Caco-2 (cell line): Measurements from ENCODE around the gene GID8. TPM values are rescaled to one million over a fixed set of nuclear protein-coding genes. Genes with fewer than 3 reads are reported as not detected.

Experiments
- BruUV-seq: library from RNA; stranded (reverse); fragments of 400-500 nt; replicated peaks from 2 replicates; lab custom pipeline; 2021; lab: Mats Ljungman, UMichigan
- CTCF ChIA-PET: fragments of 300-600 bp; sonication (Branson Sonifier 250); formaldehyde crosslinking; loops from one replicate; lab custom pipeline; 2022; ENCODE audit warnings: antibody characterized with exemption; lab: Charles Lee
- POLR2A ChIA-PET: fragments of 300-600 bp; sonication (Branson Sonifier 250); formaldehyde crosslinking; loops from one replicate; lab custom pipeline; 2022; ENCODE audit warnings: antibody characterized with exemption; lab: Charles Lee
- DNase-seq, 2 experiments: peaks; one replicate each; pipeline versions ENCODE4 v3.0.0 to v3.0.0-alpha.2; 2020 to 2022
- H3K27me3 ChIP-seq: replicated peaks from 2 replicates; pipeline ENCODE4 v1.6.0; 2011; ENCODE audit warnings: low read length; ENCODE audit not compliant: control insufficient read depth, insufficient read depth
- H3K36me3 ChIP-seq: 2 replicates; pipeline ENCODE4 v1.5.1; 2011; ENCODE audit warnings: low read length; ENCODE audit not compliant: control insufficient read depth, insufficient read depth
- H3K4me1 ChIP-seq: fragments of 250-450 bp; sonication (Bioruptor Pico); 2 replicates; pipeline ENCODE4 v1.5.1; 2020; ENCODE audit warnings: mild to moderate bottlenecking
- H3K4me3 ChIP-seq: 2 replicates; pipeline ENCODE4 v1.5.1; 2011; ENCODE audit warnings: low read depth, mild to moderate bottlenecking, control low read depth, low read length
- H3K9me3 ChIP-seq: fragments of 250-450 bp; sonication (Bioruptor Pico); 2 replicates; pipeline ENCODE4 v1.5.1; 2020; ENCODE audit warnings: mild to moderate bottlenecking, moderate library complexity
- H3K27ac Mint-ChIP-seq: one replicate; pipeline ENCODE4 v1.8.0; 2022; ENCODE audit warnings: mixed read lengths; ENCODE audit not compliant: unreplicated experiment
- H3K27me3 Mint-ChIP-seq: one replicate; pipeline ENCODE4 v1.8.0; 2022; ENCODE audit warnings: mixed read lengths; ENCODE audit not compliant: insufficient read depth, unreplicated experiment
- H3K36me3 Mint-ChIP-seq: one replicate; pipeline ENCODE4 v1.8.0; 2022; ENCODE audit warnings: mild to moderate bottlenecking, mixed read lengths; ENCODE audit not compliant: insufficient read depth, unreplicated experiment
- H3K4me1 Mint-ChIP-seq: one replicate; pipeline ENCODE4 v1.8.0; 2022; ENCODE audit warnings: low read depth, mixed read lengths; ENCODE audit not compliant: unreplicated experiment
- H3K4me3 Mint-ChIP-seq: one replicate; pipeline ENCODE4 v1.8.0; 2022; ENCODE audit warnings: mild to moderate bottlenecking, moderate library complexity, mixed read lengths; ENCODE audit not compliant: unreplicated experiment
- H3K9me3 Mint-ChIP-seq: one replicate; pipeline ENCODE4 v1.8.0; 2022; ENCODE audit warnings: mixed read lengths; ENCODE audit not compliant: unreplicated experiment
- intact Hi-C: fragments of 100-400 bp; cut with micrococcal nuclease; formaldehyde crosslinking; loops from one replicate; pipeline ENCODE4 v1.10.0; 2022; ENCODE audit not compliant: unreplicated experiment
- total RNA-seq: library from RNA; stranded (reverse); gene quantifications from 2 replicates; pipeline ENCODE4 v1.2.3, GENCODE V29; 2022
- TF ChIP-seq, protein P1 (sequence below), 2 experiments: fragments of 200-600 bp in 1 of 2; IDR thresholded peaks; 1 replicate in 1 of 2; 2 replicates in 1 of 2; pipeline versions ENCODE4 v1.5.1 to v1.8.0; 2011 to 2022; ENCODE audit warnings: antibody characterized with exemption in 1 of 2, control low read depth in 1 of 2, inconsistent platforms in 1 of 2, low read depth in 1 of 2, low read length in 1 of 2, mild to moderate bottlenecking in 1 of 2, moderate library complexity in 1 of 2; ENCODE audit not compliant: insufficient read depth in 1 of 2, severe bottlenecking in 1 of 2, unreplicated experiment in 1 of 2

The GID8 gene
- total RNA-seq, 1 experiment from 2014 or later = 133 TPM

DNA sequence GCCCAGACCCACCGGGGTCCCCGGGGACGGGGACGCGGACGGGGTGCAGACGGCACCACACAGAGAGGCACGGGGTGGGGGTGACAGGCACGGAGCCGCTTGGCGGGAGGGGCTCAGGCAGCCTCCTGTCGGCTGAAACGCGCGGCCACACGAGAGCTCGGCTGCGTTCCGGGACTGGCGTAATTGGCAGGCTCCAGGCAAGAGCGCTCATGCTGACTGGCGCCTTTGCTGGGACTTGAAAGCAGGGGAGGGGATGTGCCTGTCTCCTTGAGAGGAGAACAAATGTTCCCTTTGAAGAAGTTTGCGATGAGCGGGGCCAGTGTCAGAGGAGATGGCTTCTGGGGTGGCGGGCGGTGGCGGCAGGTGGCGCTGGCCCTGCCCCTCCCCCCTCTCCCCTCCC, 43.0 kb downstream of the GID8 start:
- Histone ChIP-seq H3K4me1 (no peaks in the 10 kb centered on the region), H3K36me3 (no peaks in the 10 kb centered on the region), H3K4me3 (no peak overlapping the region), H3K27me3 (no peaks in the 10 kb centered on the region), H3K9me3 (no peaks in the 10 kb centered on the region)
- TF ChIP-seq, protein P1, sequence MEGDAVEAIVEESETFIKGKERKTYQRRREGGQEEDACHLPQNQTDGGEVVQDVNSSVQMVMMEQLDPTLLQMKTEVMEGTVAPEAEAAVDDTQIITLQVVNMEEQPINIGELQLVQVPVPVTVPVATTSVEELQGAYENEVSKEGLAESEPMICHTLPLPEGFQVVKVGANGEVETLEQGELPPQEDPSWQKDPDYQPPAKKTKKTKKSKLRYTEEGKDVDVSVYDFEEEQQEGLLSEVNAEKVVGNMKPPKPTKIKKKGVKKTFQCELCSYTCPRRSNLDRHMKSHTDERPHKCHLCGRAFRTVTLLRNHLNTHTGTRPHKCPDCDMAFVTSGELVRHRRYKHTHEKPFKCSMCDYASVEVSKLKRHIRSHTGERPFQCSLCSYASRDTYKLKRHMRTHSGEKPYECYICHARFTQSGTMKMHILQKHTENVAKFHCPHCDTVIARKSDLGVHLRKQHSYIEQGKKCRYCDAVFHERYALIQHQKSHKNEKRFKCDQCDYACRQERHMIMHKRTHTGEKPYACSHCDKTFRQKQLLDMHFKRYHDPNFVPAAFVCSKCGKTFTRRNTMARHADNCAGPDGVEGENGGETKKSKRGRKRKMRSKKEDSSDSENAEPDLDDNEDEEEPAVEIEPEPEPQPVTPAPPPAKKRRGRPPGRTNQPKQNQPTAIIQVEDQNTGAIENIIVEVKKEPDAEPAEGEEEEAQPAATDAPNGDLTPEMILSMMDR (IDR thresholded peaks at IDR 0.05; ENCODE audit: insufficient read depth in 1 of 2, low read depth in 1 of 2, low read length in 1 of 2, severe bottlenecking in 1 of 2, unreplicated experiment in 1 of 2) = no peak
- Mint-ChIP-seq H3K9me3 (no peaks in the 10 kb centered on the region), H3K27me3 (peaks cover 4% of the 10 kb centered on the region), H3K4me3 (no peak overlapping the region), H3K36me3 (no peaks in the 10 kb centered on the region), H3K27ac (no peak overlapping the region), H3K4me1 (no peaks in the 10 kb centered on the region)
- DNase-seq = no peak
- intact Hi-C loops = no loop called here
- POLR2A ChIA-PET = interaction anchor here (0.7 kb wide), 1 partner anchor 28 kb away, joined by 3 read pairs; no protein-coding TSS in a partner anchor
- CTCF ChIA-PET = interaction anchor here (1.9 to 2.3 kb wide), 2 partner anchors 8 to 28 kb away, joined by 8 to 20 read pairs; no protein-coding TSS in a partner anchor
- BruUV-seq = no TSS peak

DNA sequence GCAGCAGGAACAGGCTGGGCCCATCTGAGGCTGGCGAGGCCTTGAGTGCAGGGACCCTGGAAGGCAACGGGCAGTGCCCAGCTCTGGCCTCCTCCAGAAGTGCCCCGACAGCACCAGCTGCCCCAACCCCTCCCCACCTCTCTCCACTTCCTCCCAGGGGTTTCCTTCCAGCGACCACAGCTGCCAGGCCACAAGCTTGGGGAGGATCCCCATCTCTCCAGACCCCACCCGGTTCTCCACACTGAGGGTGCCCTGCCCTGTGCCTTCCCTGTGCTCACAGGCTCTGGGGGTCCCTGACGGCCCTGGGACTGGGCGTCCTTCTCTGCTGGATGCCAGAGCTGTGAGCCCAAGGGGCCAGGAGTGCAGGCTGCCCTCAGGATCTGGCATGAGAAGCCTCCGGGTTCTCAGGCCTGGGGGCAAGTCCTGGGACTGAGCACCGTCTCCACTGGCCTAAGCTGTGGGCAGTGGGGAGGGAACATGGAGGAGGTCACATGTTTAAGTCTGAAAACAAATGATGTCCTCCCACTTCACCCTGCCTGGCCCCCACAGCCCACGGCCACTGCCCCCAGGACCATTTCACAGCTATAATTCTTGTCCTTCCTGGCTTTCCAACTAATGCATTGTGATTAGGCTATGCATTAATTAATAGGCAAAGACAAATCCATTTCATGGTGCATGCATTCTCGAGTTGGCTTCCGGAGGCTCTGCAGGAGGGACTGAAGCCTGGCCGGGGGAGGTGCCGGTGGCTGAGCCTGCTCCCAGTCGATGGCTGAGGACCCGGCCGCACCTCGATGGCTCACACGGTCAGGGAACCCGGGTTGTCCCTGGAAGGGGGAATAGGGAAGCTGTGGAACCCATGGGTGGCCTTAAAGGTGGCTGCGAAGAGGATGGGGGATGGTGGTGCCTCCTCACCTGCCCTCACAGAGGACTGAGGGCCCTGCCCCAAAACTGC, 44.5 kb downstream of the GID8 start:
- Histone ChIP-seq H3K4me3 (no peak overlapping the region), H3K36me3 (no peaks in the 10 kb centered on the region), H3K4me1 (no peaks in the 10 kb centered on the region), H3K27me3 (no peaks in the 10 kb centered on the region), H3K9me3 (no peaks in the 10 kb centered on the region)
- no peaks in the 10 kb centered on the region for H3K36me3 Mint-ChIP-seq
- H3K27ac Mint-ChIP-seq = no peak overlapping the region
- POLR2A ChIA-PET = no interaction called here
- DNase-seq = no peak
- TF ChIP-seq, protein P1 (IDR thresholded peaks at IDR 0.05; ENCODE audit: insufficient read depth in 1 of 2, low read depth in 1 of 2, low read length in 1 of 2, severe bottlenecking in 1 of 2, unreplicated experiment in 1 of 2) = no peak
- intact Hi-C loops = no loop called here
- no peaks in the 10 kb centered on the region for H3K4me1 Mint-ChIP-seq
- no TSS peak for BruUV-seq
- H3K9me3 Mint-ChIP-seq = no peaks in the 10 kb centered on the region
- no peak overlapping the region for H3K4me3 Mint-ChIP-seq
- H3K27me3 Mint-ChIP-seq = peaks cover 4% of the 10 kb centered on the region
- CTCF ChIA-PET = interaction anchor here (0.9 to 1.9 kb wide), 2 partner anchors 10 kb away, joined by 8 to 9 read pairs; no protein-coding TSS in a partner anchor

- no peaks in the 10 kb centered on the region for H3K4me1 ChIP-seq
- TF ChIP-seq, protein P1 (IDR thresholded peaks at IDR 0.05; ENCODE audit: insufficient read depth in 1 of 2, low read depth in 1 of 2, low read length in 1 of 2, severe bottlenecking in 1 of 2, unreplicated experiment in 1 of 2) = no peak
- no peaks in the 10 kb centered on the region for H3K36me3 Mint-ChIP-seq
- no peak overlapping the region for H3K27ac Mint-ChIP-seq
- ChIA-PET POLR2A (interaction anchor here (0.6 kb wide), 1 partner anchor 121 kb away, joined by 3 read pairs; the partner anchor contains the start of gene TCFL5), CTCF (interaction anchor here (1.6 kb wide), 1 partner anchor 25 kb away, joined by 6 read pairs; no protein-coding TSS in a partner anchor)
- H3K4me3 Mint-ChIP-seq = no peak overlapping the region
- no peaks in the 10 kb centered on the region for H3K36me3 ChIP-seq
- H3K4me3 ChIP-seq = no peak overlapping the region
- H3K9me3 ChIP-seq = 0 out of 2 replicates have a peak, but pooled peaks cover 4% of the 10 kb centered on the region
- no peak for DNase-seq
- H3K27me3 ChIP-seq = no peaks in the 10 kb centered on the region
- H3K9me3 Mint-ChIP-seq = no peaks in the 10 kb centered on the region
- no TSS peak for BruUV-seq
- peaks cover 4% of the 10 kb centered on the region for H3K27me3 Mint-ChIP-seq
- intact Hi-C loops = no loop called here
- no peaks in the 10 kb centered on the region for H3K4me1 Mint-ChIP-seq
Measured at GRCh38 chr20:62983210-62983609, 45.3 kb downstream of the GID8 start.
